Keratinocyte (primary cell): ENCODE data around the gene TUT7. TPM values are rescaled to one million over a fixed set of nuclear protein-coding genes. Genes with fewer than 3 reads are reported as not detected.

ENCODE experiments used
- DNase-seq: peaks from one replicate; pipeline ENCODE4 v3.0.0-alpha.2; 2011; ENCODE audit warnings: low read depth, missing footprints, low spot score
- FAIRE-seq: peaks from 2 replicates; lab custom pipeline; 2011; peaks lifted over from hg19 to GRCh38; lab: Jason Lieb, UNC
- H2AFZ ChIP-seq: 2 replicates; pipeline ENCODE4 v1.6.0; 2012; ENCODE audit warnings: low read length, control low read depth, inconsistent platforms; ENCODE audit not compliant: control insufficient read depth
- H3K27ac ChIP-seq: 2 replicates; pipeline ENCODE4 v1.5.1; 2011; ENCODE audit warnings: low read length; ENCODE audit not compliant: control insufficient read depth, insufficient read depth
- H3K27me3 ChIP-seq: 3 replicates; pipeline ENCODE4 v1.6.0; 2011; ENCODE audit warnings: low read length; ENCODE audit not compliant: control insufficient read depth, insufficient read depth; ENCODE audit errors: extremely low read depth
- H3K36me3 ChIP-seq, 2 experiments: 2 replicates in 1 of 2; 3 replicates in 1 of 2; pipeline ENCODE4 v1.5.1; 2011; ENCODE audit warnings: low read length in 2 of 2, mild to moderate bottlenecking in 1 of 2; ENCODE audit not compliant: control insufficient read depth in 2 of 2, insufficient read depth in 2 of 2; ENCODE audit errors: extremely low read depth in 1 of 2
- H3K4me1 ChIP-seq: 3 replicates; pipeline ENCODE4 v1.5.1; 2011; ENCODE audit warnings: low read length; ENCODE audit not compliant: control insufficient read depth, insufficient read depth; ENCODE audit errors: extremely low read depth
- H3K4me2 ChIP-seq: 3 replicates; pipeline ENCODE4 v1.6.0; 2011; ENCODE audit warnings: low read depth, low read length; ENCODE audit not compliant: control insufficient read depth, insufficient read depth; ENCODE audit errors: extremely low read depth
- H3K4me3 ChIP-seq, 3 experiments: fragments of 200-600 bp in 1 of 3; sonication (generic) in 1 of 3; 2 replicates in 2 of 3; 3 replicates in 1 of 3; pipeline ENCODE4 v1.5.1; 2011 to 2016; ENCODE audit warnings: low read length in 3 of 3, mild to moderate bottlenecking in 3 of 3, control low read depth in 2 of 3, inconsistent platforms in 1 of 3, low read depth in 1 of 3, mixed read lengths in 1 of 3, mixed run types in 1 of 3, moderate library complexity in 1 of 3; ENCODE audit not compliant: control insufficient read depth in 2 of 3, insufficient read depth in 2 of 3; ENCODE audit errors: extremely low read depth in 1 of 3
- H3K79me2 ChIP-seq: 2 replicates; pipeline ENCODE4 v1.6.0; 2012; ENCODE audit warnings: low read length; ENCODE audit not compliant: control insufficient read depth, insufficient read depth
- H3K9ac ChIP-seq: 3 replicates; pipeline ENCODE4 v1.6.0; 2011; ENCODE audit warnings: low read length; ENCODE audit not compliant: control insufficient read depth, insufficient read depth; ENCODE audit errors: extremely low read depth
- H3K9me1 ChIP-seq: 3 replicates; pipeline ENCODE4 v1.6.0; 2011; ENCODE audit warnings: low read length; ENCODE audit not compliant: control insufficient read depth, insufficient read depth; ENCODE audit errors: extremely low read depth
- H3K9me3 ChIP-seq: 2 replicates; pipeline ENCODE4 v1.5.1; 2012; ENCODE audit warnings: low read depth, low read length; ENCODE audit not compliant: control insufficient read depth
- H4K20me1 ChIP-seq: 3 replicates; pipeline ENCODE4 v1.6.0; 2011; ENCODE audit warnings: low read length; ENCODE audit not compliant: control insufficient read depth, insufficient read depth; ENCODE audit errors: extremely low read depth
- EZH2 ChIP-seq: IDR thresholded peaks from one replicate; pipeline ENCODE4 v1.6.1; 2012; ENCODE audit warnings: inconsistent platforms, mild to moderate bottlenecking, low read length, moderate library complexity
- dilution Hi-C: fragments of 300-500 bp; cut with MboI; formaldehyde crosslinking; loops from one replicate; pipeline ENCODE4 v1.7.0; 2020; ENCODE audit warnings: low sequenced_read_pairs; ENCODE audit not compliant: extremely low pct_ligation_motif_present
- polyA plus RNA-seq, 5 experiments: library from polyadenylated mRNA; depleted of rRNA in 3 of 5; stranded (reverse) in 3 of 5; stranded (forward) in 1 of 5; unstranded in 1 of 5; fragments of >200 nt; gene quantifications; 1 replicate in 1 of 5; 2 replicates in 3 of 5; 3 replicates in 1 of 5; pipeline versions ENCODE4 v1.2.1 to v1.2.3, GENCODE V29; 2011 to 2012; ENCODE audit warnings: missing spikeins in 2 of 5, low read depth in 1 of 5, low replicate concordance in 1 of 5
- TF ChIP-seq, protein P1 (sequence below), 3 experiments: IDR thresholded peaks in 1 of 3; conservative IDR thresholded peaks in 1 of 3; optimal IDR thresholded peaks in 1 of 3; 2 replicates in 2 of 3; 3 replicates in 1 of 3; pipeline versions ENCODE3 to v1.5.1; 2011; ENCODE audit warnings: low read length in 3 of 3, mild to moderate bottlenecking in 3 of 3, moderate library complexity in 2 of 3, control low read depth in 1 of 3, inconsistent platforms in 1 of 3; ENCODE audit not compliant: insufficient read depth in 2 of 3; ENCODE audit errors: extremely low read depth in 1 of 3

TUT7 gene
- polyA plus RNA-seq, 1 donor (not counting 4 experiments of a cell fraction or from before 2014, with no cell fraction given), result 34.0 TPM

DNA sequence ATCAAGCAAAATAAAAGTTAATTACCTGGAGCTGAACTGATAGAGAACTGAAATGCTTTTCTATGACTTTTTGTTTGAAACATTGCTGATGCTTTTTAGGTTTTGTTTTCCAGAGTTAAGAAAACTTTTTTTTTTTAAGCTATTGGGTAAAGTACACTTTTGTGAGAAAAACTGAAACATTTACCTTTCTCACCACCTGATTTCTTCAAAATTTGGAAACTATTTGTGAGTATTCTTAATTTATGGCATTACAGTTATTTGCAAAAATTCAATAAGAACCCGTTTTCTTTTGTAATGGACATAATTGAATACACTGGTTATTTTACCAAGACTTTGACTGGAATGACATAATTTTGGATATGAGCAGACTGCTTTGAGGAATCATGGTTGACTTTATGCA lies 101.3 kb downstream of the TUT7 start:
- DNase-seq (no peak), FAIRE-seq (no peak)
- Histone ChIP-seq H3K9me3 (no peaks in the 10 kb centered on the region), H2AFZ (no peak overlapping the region), H3K4me3 (no peak overlapping the region), H3K4me2 (no peak overlapping the region), H3K36me3 (no peaks in the 10 kb centered on the region), H3K27me3 (no peaks in the 10 kb centered on the region), H3K27ac (no peak overlapping the region), H3K4me1 (no peaks in the 10 kb centered on the region), H4K20me1 (no peaks in the 10 kb centered on the region), H3K9ac (no peak overlapping the region), H3K79me2 (no peaks in the 10 kb centered on the region), H3K9me1 (no peaks in the 10 kb centered on the region)
- no peak for TF ChIP-seq EZH2
- TF ChIP-seq, protein P1, sequence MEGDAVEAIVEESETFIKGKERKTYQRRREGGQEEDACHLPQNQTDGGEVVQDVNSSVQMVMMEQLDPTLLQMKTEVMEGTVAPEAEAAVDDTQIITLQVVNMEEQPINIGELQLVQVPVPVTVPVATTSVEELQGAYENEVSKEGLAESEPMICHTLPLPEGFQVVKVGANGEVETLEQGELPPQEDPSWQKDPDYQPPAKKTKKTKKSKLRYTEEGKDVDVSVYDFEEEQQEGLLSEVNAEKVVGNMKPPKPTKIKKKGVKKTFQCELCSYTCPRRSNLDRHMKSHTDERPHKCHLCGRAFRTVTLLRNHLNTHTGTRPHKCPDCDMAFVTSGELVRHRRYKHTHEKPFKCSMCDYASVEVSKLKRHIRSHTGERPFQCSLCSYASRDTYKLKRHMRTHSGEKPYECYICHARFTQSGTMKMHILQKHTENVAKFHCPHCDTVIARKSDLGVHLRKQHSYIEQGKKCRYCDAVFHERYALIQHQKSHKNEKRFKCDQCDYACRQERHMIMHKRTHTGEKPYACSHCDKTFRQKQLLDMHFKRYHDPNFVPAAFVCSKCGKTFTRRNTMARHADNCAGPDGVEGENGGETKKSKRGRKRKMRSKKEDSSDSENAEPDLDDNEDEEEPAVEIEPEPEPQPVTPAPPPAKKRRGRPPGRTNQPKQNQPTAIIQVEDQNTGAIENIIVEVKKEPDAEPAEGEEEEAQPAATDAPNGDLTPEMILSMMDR (optimal IDR thresholded peaks at IDR 0.05 in 1 of 3, IDR thresholded peaks at IDR 0.05 in 1 of 3, conservative IDR thresholded peaks at IDR 0.05 in 1 of 3; ENCODE audit: extremely low read depth in 1 of 3, insufficient read depth in 2 of 3, low read length in 3 of 3), result no peak
- dilution Hi-C loops, result no loop called here

DNA sequence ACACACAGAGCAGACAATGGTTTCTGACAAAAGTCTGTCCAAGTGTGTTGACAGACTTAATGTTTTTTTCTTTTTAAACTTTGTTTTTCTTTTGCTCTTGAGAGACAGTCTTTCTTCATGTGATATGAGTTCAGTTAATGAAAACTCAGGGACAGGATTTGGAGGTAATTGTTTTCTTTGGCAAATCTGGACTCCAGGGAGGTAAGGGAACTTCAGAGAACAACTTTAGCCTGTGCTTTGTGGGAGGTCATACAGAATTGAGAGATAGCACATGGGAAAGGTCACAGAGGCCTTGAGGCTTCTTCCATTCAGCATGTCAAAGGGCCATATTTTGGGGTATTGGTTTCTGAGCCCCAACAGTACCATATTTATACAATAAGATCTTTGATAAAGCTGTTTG lies 104.1 kb downstream of the TUT7 start:
- H3K9me1 ChIP-seq, result no peaks in the 10 kb centered on the region
- no peak overlapping the region for H3K4me2 ChIP-seq
- H3K9ac ChIP-seq, result no peak overlapping the region
- FAIRE-seq, result no peak
- no peak overlapping the region for H2AFZ ChIP-seq
- no peak for TF ChIP-seq EZH2
- TF ChIP-seq, protein P1 (optimal IDR thresholded peaks at IDR 0.05 in 1 of 3, IDR thresholded peaks at IDR 0.05 in 1 of 3, conservative IDR thresholded peaks at IDR 0.05 in 1 of 3; ENCODE audit: extremely low read depth in 1 of 3, insufficient read depth in 2 of 3, low read length in 3 of 3), result no peak
- no peaks in the 10 kb centered on the region for H3K79me2 ChIP-seq
- no peaks in the 10 kb centered on the region for H3K9me3 ChIP-seq
- no peak for DNase-seq
- no peaks in the 10 kb centered on the region for H4K20me1 ChIP-seq
- H3K4me3 ChIP-seq, result no peak overlapping the region
- dilution Hi-C loops, result no loop called here
- no peaks in the 10 kb centered on the region for H3K27me3 ChIP-seq
- no peaks in the 10 kb centered on the region for H3K36me3 ChIP-seq
- H3K27ac ChIP-seq, result no peak overlapping the region
- H3K4me1 ChIP-seq, result no peaks in the 10 kb centered on the region
